ENCODE data around the gene SVOPL.

- TF ChIP-seq TCF12 (IDR thresholded peaks at IDR 0.05; ENCODE audit: low read depth) (no peak), TAF1 (IDR thresholded peaks at IDR 0.05; ENCODE audit: low read depth) (no peak), REST (IDR thresholded peaks at IDR 0.05; ENCODE audit: low read depth) (no peak), TEAD4 (IDR thresholded peaks at IDR 0.05) (no peak)
Measured at GRCh38 chr7:138618506-138618905, 82.7 kb downstream of the SVOPL start.
